Measurements from ENCODE around the gene TNFSF4. TPM values are rescaled to one million over a fixed set of nuclear protein-coding genes. Genes with fewer than 3 reads are reported as not detected.
"Not testable (repeated sequence)": the region's sequence is repeated elsewhere in the genome, so short reads cannot be mapped to it uniquely, and the experiment has no call there.

The TNFSF4 gene
- total and polyA plus RNA-seq, 2 donors (not counting 1 experiment from before 2014, with no cell fraction given): 3.3 to 20.9 TPM

DNA sequence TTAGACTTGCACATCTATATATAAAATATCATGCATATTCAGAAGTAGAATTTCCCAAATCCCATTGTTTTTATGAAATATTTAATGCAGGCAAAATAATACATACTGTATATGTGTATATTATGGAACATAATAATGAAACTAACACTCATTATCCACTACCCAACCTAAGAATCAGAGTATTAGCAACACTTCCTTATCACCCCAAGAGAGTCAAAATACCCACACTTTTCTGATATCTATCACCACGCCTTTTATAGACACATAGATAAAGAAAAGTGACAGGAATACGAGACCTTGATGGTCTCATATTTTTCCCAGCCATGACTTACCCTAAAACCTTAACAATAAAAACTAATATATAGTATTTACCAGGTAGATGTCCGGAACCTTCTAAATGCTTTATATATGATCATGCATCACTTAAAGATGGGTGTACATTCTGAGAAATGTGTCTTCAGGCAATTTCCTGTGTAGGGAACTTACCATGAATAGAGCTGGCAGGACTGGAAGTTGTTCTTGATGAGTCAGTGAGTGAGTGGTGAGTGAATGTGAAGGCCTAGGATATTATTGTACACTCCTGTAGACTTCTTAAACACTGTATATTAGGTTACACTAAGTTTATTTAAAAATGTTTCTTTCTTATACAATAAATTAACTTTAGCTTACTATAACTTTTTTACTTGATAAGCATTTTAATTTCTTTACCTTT is 45.5 kb downstream of the TNFSF4 start:
- H3K27me3 ChIP-seq (ENCODE audit: control insufficient read depth, insufficient read depth, low read length): no peaks in the 10 kb centered on the region
- no peaks in the 10 kb centered on the region for H3K79me2 ChIP-seq (ENCODE audit: control insufficient read depth, insufficient read depth, low read length)
- no peak overlapping the region for H3K9ac ChIP-seq (ENCODE audit: insufficient read depth, low read length)
- no peaks in the 10 kb centered on the region for H4K20me1 ChIP-seq (ENCODE audit: control insufficient read depth, extremely low read depth, insufficient read depth, low read length)
- H3K27ac ChIP-seq (ENCODE audit: insufficient read depth, low read length): no peak overlapping the region
- DNase-seq (ENCODE audit: low read depth in 2 of 2): peak; percentile 68 to 79
- H3K4me2 ChIP-seq (ENCODE audit: extremely low read depth, insufficient read depth, low read length): no peak overlapping the region
- TF ChIP-seq, protein P1, sequence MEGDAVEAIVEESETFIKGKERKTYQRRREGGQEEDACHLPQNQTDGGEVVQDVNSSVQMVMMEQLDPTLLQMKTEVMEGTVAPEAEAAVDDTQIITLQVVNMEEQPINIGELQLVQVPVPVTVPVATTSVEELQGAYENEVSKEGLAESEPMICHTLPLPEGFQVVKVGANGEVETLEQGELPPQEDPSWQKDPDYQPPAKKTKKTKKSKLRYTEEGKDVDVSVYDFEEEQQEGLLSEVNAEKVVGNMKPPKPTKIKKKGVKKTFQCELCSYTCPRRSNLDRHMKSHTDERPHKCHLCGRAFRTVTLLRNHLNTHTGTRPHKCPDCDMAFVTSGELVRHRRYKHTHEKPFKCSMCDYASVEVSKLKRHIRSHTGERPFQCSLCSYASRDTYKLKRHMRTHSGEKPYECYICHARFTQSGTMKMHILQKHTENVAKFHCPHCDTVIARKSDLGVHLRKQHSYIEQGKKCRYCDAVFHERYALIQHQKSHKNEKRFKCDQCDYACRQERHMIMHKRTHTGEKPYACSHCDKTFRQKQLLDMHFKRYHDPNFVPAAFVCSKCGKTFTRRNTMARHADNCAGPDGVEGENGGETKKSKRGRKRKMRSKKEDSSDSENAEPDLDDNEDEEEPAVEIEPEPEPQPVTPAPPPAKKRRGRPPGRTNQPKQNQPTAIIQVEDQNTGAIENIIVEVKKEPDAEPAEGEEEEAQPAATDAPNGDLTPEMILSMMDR (conservative IDR thresholded peaks at IDR 0.05 in 1 of 2, IDR thresholded peaks at IDR 0.05 in 1 of 2; ENCODE audit: low read depth in 1 of 2, low read length in 2 of 2): no peak
- H3K36me3 ChIP-seq (ENCODE audit: control insufficient read depth, insufficient read depth, low read length): no peaks in the 10 kb centered on the region
- no peak overlapping the region for H2AFZ ChIP-seq (ENCODE audit: low read length)
- no peaks in the 10 kb centered on the region for H3K9me3 ChIP-seq (ENCODE audit: control insufficient read depth, insufficient read depth, low read depth, low read length)
- H3K4me1 ChIP-seq (ENCODE audit: control insufficient read depth, extremely low read depth, insufficient read depth, low read length): no peaks in the 10 kb centered on the region
- H3K4me3 ChIP-seq (replicated peaks in 1 of 4; ENCODE audit: control extremely low read depth in 1 of 4, insufficient read depth in 1 of 4, low read depth in 3 of 4, low read length in 4 of 4): no peak overlapping the region

DNA sequence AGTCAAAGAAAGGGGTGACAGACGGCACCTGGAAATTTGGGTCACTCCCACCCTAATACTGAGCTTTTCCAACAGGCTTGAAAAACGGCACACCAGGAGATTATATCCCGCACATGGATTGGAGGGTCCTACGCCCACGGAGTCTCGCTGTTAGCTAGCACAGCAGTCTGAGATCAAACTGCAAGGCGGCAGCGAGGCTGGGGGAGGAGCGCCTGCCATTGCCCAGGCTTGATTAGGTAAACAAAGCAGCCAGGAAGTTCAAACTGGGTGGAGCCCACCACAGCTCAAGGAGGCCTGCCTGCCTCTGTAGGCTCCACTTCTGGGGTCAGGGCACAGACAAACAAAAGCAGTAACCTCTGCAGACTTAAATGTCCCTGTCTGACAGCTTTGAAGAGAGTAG is 53.2 kb downstream of the TNFSF4 start:
- H3K27ac ChIP-seq (ENCODE audit: insufficient read depth, low read length); H3K9me3 ChIP-seq (ENCODE audit: control insufficient read depth, insufficient read depth, low read depth, low read length); DNase-seq (ENCODE audit: low read depth in 2 of 2); H3K4me2 ChIP-seq (ENCODE audit: extremely low read depth, insufficient read depth, low read length); H3K9ac ChIP-seq (ENCODE audit: insufficient read depth, low read length); H2AFZ ChIP-seq (ENCODE audit: low read length); H4K20me1 ChIP-seq (ENCODE audit: control insufficient read depth, extremely low read depth, insufficient read depth, low read length); H3K27me3 ChIP-seq (ENCODE audit: control insufficient read depth, insufficient read depth, low read length); H3K4me3 ChIP-seq (replicated peaks in 1 of 4; ENCODE audit: control extremely low read depth in 1 of 4, insufficient read depth in 1 of 4, low read depth in 3 of 4, low read length in 4 of 4); H3K79me2 ChIP-seq (ENCODE audit: control insufficient read depth, insufficient read depth, low read length); H3K36me3 ChIP-seq (ENCODE audit: control insufficient read depth, insufficient read depth, low read length); H3K4me1 ChIP-seq (ENCODE audit: control insufficient read depth, extremely low read depth, insufficient read depth, low read length): not testable (repeated sequence)

DNA sequence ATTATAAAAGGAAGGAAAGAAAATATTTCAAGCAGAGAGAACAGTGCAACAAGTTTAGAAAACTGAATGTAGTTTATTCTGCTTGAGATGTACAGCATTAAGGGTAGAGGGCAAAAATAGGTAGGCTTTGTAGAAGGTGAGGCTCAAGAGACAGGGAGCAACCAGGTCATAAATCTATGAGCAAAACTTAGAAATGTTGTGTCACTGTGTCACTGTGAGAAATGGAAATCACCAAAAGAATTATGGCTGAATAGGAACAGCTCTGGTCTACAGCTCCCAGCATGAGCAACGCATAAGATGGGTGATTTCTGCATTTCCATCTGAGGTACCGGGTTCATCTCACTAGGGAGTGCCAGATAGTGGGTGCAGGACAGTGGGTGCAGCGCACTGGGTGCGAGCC is 53.6 kb downstream of the TNFSF4 start:
- Histone ChIP-seq H3K36me3 (ENCODE audit: control insufficient read depth, insufficient read depth, low read length) (no peaks in the 10 kb centered on the region), H3K79me2 (ENCODE audit: control insufficient read depth, insufficient read depth, low read length) (no peaks in the 10 kb centered on the region), H3K4me3 (replicated peaks in 1 of 4; ENCODE audit: control extremely low read depth in 1 of 4, insufficient read depth in 1 of 4, low read depth in 3 of 4, low read length in 4 of 4) (no peak overlapping the region), H3K4me2 (ENCODE audit: extremely low read depth, insufficient read depth, low read length) (no peak overlapping the region), H2AFZ (ENCODE audit: low read length) (no peak overlapping the region), H3K27ac (ENCODE audit: insufficient read depth, low read length) (no peak overlapping the region), H3K27me3 (ENCODE audit: control insufficient read depth, insufficient read depth, low read length) (no peaks in the 10 kb centered on the region), H3K9ac (ENCODE audit: insufficient read depth, low read length) (no peak overlapping the region), H4K20me1 (ENCODE audit: control insufficient read depth, extremely low read depth, insufficient read depth, low read length) (no peaks in the 10 kb centered on the region), H3K9me3 (ENCODE audit: control insufficient read depth, insufficient read depth, low read depth, low read length) (no peaks in the 10 kb centered on the region), H3K4me1 (ENCODE audit: control insufficient read depth, extremely low read depth, insufficient read depth, low read length) (no peaks in the 10 kb centered on the region)
- DNase-seq (ENCODE audit: low read depth in 2 of 2): no peak
- TF ChIP-seq, protein P1 (conservative IDR thresholded peaks at IDR 0.05 in 1 of 2, IDR thresholded peaks at IDR 0.05 in 1 of 2; ENCODE audit: low read depth in 1 of 2, low read length in 2 of 2): no peak
- TF ChIP-seq EZH2 (IDR thresholded peaks at IDR 0.05; ENCODE audit: low read length, missing control alignments): no peak

All from fibroblast of lung (primary cell).